ENCODE data around the gene LAMC2.

Gene LAMC2

DNA sequence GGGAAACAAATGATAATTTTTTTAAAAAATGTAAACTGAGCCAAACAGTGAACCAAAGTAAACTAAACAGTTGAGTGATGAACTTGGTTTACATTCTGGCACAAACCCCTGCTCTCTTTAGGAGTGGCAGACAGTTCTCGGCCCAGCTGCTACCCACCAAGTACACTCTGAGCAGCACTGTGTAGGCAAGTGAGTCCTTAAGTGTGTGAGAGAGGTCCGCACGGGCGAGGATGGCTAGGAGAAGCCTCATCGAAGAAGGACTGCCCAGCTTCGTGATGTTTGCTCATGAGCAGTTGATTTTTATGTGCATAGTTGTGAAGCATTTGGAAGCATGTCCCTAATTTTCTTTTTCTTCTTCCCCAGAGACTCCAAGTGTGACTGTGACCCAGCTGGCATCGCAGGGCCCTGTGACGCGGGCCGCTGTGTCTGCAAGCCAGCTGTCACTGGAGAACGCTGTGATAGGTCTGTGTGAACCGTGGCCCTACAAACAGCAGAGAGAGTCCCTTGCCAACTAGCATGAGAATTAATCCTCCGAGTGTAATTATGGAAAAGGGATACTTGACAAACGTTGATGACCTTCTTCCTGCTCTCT, 32.1 kb downstream of the LAMC2 start:
- peak overlapping the region; percentile 28; the same call in 1 of the 2 replicates for H2AFZ ChIP-seq (ENCODE audit: low read length)
- H3K27me3 ChIP-seq (ENCODE audit: insufficient read depth, low read length, poor library complexity, severe bottlenecking) = no peaks in the 10 kb centered on the region
- no peaks in the 10 kb centered on the region for H3K9me2 ChIP-seq (replicated peaks; ENCODE audit: low read depth, low read length)
- peaks cover 29% of the 10 kb centered on the region for H3K4me1 ChIP-seq (ENCODE audit: insufficient read depth, low read length, poor library complexity, severe bottlenecking)
- TF ChIP-seq, protein P1, sequence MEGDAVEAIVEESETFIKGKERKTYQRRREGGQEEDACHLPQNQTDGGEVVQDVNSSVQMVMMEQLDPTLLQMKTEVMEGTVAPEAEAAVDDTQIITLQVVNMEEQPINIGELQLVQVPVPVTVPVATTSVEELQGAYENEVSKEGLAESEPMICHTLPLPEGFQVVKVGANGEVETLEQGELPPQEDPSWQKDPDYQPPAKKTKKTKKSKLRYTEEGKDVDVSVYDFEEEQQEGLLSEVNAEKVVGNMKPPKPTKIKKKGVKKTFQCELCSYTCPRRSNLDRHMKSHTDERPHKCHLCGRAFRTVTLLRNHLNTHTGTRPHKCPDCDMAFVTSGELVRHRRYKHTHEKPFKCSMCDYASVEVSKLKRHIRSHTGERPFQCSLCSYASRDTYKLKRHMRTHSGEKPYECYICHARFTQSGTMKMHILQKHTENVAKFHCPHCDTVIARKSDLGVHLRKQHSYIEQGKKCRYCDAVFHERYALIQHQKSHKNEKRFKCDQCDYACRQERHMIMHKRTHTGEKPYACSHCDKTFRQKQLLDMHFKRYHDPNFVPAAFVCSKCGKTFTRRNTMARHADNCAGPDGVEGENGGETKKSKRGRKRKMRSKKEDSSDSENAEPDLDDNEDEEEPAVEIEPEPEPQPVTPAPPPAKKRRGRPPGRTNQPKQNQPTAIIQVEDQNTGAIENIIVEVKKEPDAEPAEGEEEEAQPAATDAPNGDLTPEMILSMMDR (conservative IDR thresholded peaks at IDR 0.05; ENCODE audit: low read length) = no peak
- TF ChIP-seq EZH2phosphoT487 (IDR thresholded peaks at IDR 0.05; ENCODE audit: borderline replicate concordance) = no peak
- H4K20me1 ChIP-seq (ENCODE audit: insufficient read depth, low read length, poor library complexity, severe bottlenecking) = no peaks in the 10 kb centered on the region
- H3K9me3 ChIP-seq (ENCODE audit: insufficient read depth, low read depth, low read length) = no peaks in the 10 kb centered on the region
- peak overlapping the region; percentile 70 for H3K9ac ChIP-seq (ENCODE audit: low read depth, low read length, poor library complexity, severe bottlenecking)
- H3K4me3 ChIP-seq (ENCODE audit: low read length, poor library complexity, severe bottlenecking) = peak overlapping the region; percentile 53
- H3F3A ChIP-seq (ENCODE audit: low read depth) = peaks cover 9% of the 10 kb centered on the region; the same call in 1 of the 2 replicates
- no peaks in the 10 kb centered on the region for H3K79me2 ChIP-seq (ENCODE audit: insufficient read depth, low read length)
- H3K36me3 ChIP-seq (ENCODE audit: insufficient read depth, low read length) = no peaks in the 10 kb centered on the region
- peak overlapping the region; percentile 75 for H3K4me2 ChIP-seq (ENCODE audit: low read depth, low read length, poor library complexity, severe bottlenecking)

DNA sequence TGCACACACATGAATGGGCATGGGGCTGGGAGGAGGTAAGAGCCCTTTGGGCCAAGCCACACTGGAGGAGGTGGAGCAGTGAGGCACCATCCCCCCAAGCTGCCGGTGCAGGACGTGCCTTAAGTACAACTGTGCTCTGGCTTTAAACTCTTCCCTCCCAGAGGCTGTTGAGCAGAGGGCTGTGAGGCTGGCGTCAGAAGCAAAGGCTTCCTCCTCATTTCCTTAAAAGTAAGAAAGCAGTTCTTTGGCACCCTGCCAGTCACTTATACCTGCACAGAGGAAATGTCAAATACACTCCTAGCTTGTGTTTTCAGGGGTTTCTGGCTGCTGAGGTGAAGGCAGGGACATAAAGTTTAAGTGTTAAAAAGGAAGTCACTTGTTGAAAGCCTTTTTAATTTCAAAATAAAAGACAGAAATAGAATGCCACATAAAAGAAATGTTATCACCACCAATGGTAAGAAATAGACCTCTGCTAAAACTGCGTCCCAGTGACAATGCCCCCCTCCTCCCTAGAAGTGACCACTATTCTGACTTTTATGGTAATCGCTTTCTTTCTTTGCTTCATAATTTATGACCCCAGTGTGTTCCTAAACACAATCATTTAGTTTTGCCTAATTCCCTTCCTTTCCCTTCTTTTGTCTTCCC, 33.0 kb downstream of the LAMC2 start:
- Histone ChIP-seq H3K9me2 (replicated peaks; ENCODE audit: low read depth, low read length) (no peaks in the 10 kb centered on the region), H3K4me2 (ENCODE audit: low read depth, low read length, poor library complexity, severe bottlenecking) (peak overlapping the region; percentile 75), H3F3A (ENCODE audit: low read depth) (peaks cover 9% of the 10 kb centered on the region; the same call in 1 of the 2 replicates), H3K27me3 (ENCODE audit: insufficient read depth, low read length, poor library complexity, severe bottlenecking) (no peaks in the 10 kb centered on the region), H3K9ac (ENCODE audit: low read depth, low read length, poor library complexity, severe bottlenecking) (peak overlapping the region; percentile 70), H3K36me3 (ENCODE audit: insufficient read depth, low read length) (no peaks in the 10 kb centered on the region), H2AFZ (ENCODE audit: low read length) (peak overlapping the region; percentile 28; the same call in 1 of the 2 replicates), H3K4me3 (ENCODE audit: low read length, poor library complexity, severe bottlenecking) (peak overlapping the region; percentile 53), H3K79me2 (ENCODE audit: insufficient read depth, low read length) (no peaks in the 10 kb centered on the region), H3K9me3 (ENCODE audit: insufficient read depth, low read depth, low read length) (no peaks in the 10 kb centered on the region), H3K4me1 (ENCODE audit: insufficient read depth, low read length, poor library complexity, severe bottlenecking) (peaks cover 29% of the 10 kb centered on the region), H4K20me1 (ENCODE audit: insufficient read depth, low read length, poor library complexity, severe bottlenecking) (no peaks in the 10 kb centered on the region)
- TF ChIP-seq, protein P1 (conservative IDR thresholded peaks at IDR 0.05; ENCODE audit: low read length) = no peak
- no peak for TF ChIP-seq EZH2phosphoT487 (IDR thresholded peaks at IDR 0.05; ENCODE audit: borderline replicate concordance)

DNA sequence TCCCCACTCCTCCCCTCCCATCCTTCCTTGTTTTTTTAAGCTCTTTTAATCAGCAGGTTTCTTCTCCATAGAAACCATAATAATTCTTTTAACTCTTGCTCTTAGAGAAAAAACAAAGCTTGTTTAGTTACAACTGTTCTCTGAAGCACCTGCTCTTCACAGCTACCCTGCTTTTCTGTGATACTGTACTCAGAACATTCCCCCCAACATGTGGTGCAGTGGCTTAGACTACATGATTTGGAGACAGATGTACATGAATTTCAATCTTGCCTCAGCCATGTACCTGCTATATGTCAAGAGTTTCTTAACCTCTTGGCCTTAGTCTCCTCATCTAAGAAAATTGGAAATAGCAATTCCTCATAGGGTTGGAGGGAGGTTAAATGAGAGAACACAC, 33.5 kb downstream of the LAMC2 start:
- Histone ChIP-seq H3K4me2 (ENCODE audit: low read depth, low read length, poor library complexity, severe bottlenecking) (peak overlapping the region; percentile 75), H3K9me3 (ENCODE audit: insufficient read depth, low read depth, low read length) (no peaks in the 10 kb centered on the region), H3K4me1 (ENCODE audit: insufficient read depth, low read length, poor library complexity, severe bottlenecking) (peaks cover 29% of the 10 kb centered on the region), H3F3A (ENCODE audit: low read depth) (peaks cover 9% of the 10 kb centered on the region; the same call in 1 of the 2 replicates), H3K4me3 (ENCODE audit: low read length, poor library complexity, severe bottlenecking) (peak overlapping the region; percentile 53), H3K27me3 (ENCODE audit: insufficient read depth, low read length, poor library complexity, severe bottlenecking) (no peaks in the 10 kb centered on the region), H3K9me2 (replicated peaks; ENCODE audit: low read depth, low read length) (no peaks in the 10 kb centered on the region), H4K20me1 (ENCODE audit: insufficient read depth, low read length, poor library complexity, severe bottlenecking) (no peaks in the 10 kb centered on the region), H3K36me3 (ENCODE audit: insufficient read depth, low read length) (no peaks in the 10 kb centered on the region), H3K79me2 (ENCODE audit: insufficient read depth, low read length) (no peaks in the 10 kb centered on the region), H2AFZ (ENCODE audit: low read length) (no peak overlapping the region), H3K9ac (ENCODE audit: low read depth, low read length, poor library complexity, severe bottlenecking) (peak overlapping the region; percentile 50)
- TF ChIP-seq EZH2phosphoT487 (IDR thresholded peaks at IDR 0.05; ENCODE audit: borderline replicate concordance) = no peak
- TF ChIP-seq, protein P1 (conservative IDR thresholded peaks at IDR 0.05; ENCODE audit: low read length) = no peak

Data from Loucy (cell line).